NCI-H446 (cell line): ENCODE measurements around the gene AK6.
A peak's percentile ranks its signal among the peaks of the same experiment; 100 is the strongest.
"Not testable (repeated sequence)": the region's sequence is repeated elsewhere in the genome, so short reads cannot be mapped to it uniquely, and the experiment has no call there.

Experiments
- DNase-seq, 2 experiments: peaks; one replicate each; lab custom pipeline; 2025; lab: John Stamatoyannopoulos, UW

The AK6 gene

DNA sequence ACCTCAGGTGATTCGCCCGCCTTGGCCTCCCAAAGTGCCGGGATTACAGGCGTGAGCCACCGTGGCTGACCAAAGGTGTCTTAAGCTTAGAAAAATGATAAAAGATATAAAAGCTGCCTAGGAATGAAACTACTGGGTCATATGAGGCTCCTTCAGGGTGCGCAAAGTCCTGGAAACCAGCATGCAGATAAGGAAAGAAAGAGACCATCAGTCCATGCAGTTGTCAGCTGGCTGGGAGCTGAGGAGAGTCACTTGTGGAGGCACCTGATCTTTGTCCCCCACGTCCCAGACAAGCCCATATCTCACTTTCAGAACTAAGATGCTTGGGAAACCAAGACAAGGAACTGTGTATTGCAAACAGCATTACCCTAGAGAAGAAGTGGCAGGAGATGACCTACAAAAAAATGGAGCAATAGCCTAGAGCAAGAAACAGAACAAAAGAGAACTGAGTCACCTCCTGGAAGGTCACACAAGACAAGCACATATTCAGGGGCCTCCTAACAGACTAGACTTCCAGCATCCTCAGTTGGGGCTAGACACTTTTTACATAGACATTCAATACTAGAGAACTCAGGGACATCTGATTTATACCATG is 33.9 kb downstream of the AK6 start:
- DNase-seq = no peak

DNA sequence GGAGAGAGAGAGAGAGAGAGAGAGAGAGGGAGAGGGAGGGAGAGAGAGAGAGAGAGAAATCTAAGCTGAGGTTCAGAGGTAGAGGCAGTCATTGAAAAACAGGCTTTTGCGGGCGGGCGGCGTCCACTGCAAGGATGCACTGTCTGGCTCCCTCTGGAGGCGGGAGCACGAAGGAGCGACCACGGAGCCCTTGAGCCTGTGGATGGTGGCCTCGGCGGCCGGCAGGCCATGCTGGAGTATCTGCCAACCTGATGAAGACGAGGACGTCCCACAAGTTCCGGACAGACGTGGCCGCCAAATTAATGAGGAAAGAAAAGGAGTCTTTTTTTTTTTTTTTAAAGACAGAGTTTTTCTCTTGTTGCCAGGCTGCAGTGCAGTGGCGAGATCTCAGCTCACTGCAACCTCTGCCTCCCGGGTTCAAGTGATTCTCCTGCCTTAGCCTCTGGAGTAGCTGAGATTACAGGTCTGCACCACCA is 34.5 kb downstream of the AK6 start:
- DNase-seq = peak; percentile 15 to 69

DNA sequence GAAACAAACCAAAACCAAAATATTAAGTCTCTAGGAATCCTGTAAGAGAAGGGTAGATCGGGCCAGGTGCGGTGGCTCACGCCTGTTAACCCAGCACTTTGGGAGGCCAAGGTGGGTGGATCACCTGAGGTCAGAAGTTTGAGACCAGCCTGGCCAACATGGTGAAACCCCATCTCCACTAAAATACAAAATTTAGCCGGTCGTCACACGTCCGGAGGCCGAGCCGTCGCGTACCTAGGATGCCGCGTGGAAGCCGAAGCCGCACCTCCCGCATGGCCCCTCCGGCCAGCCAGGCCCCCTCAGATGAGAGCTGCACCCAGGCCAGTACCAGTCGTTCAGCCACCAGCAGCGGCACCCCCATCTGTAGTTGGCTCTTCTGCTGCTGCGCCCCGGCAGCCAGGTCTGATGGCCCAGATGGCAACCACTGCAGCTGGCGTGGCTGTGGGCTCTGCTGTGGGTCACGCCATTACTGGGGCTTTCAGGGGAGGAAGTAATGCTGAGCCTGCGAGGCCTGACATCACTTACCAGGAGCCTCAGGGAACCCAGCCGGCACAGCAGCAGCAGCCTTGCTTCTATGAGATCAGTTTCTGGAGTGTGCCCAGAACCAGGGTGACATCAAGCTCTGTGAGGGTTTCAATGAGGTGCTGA is 35.5 kb downstream of the AK6 start:
- not testable (repeated sequence) for DNase-seq

DNA sequence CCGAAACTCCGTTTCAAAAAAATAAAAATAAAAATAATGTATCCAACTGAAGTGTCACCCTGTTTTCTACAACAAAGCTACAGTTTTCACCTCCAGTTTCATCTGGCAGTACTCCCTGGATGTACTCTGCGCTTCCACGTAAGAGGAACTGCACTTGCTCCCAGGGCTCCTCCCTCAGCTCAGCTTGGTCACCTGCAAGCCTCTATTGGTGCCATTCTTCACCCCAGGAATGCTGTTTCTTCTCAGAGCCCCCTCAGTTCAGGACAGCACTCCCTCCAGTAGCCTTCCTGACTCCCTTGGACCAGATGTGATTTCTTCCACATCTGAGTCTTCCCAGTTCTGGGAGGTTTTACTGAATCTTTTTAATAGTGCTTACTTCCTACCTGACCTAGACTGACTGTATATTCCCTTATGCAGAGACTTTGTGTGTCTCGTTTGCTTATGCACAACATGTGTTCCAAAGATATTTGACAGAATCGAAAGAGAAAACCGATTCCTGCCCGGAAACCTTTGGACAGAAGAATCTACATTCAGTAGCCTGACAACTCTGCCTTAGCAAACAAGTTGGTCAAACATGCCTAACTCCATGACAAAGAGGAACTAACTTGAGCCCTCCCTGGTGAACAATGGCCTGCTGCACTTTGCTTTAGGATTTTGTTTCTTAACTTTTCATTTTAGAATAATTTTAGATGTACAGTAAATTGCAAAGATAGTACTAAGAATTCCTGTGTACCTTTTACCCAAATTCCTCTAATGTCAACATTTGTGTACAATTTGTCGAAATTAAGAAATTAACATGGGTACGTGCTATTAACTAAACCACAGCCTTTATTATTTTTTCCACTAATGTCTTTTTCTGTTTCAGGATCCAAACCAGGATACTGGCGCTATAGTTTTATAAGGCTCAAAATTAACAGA is 37.5 kb downstream of the AK6 start:
- no peak for DNase-seq

DNA sequence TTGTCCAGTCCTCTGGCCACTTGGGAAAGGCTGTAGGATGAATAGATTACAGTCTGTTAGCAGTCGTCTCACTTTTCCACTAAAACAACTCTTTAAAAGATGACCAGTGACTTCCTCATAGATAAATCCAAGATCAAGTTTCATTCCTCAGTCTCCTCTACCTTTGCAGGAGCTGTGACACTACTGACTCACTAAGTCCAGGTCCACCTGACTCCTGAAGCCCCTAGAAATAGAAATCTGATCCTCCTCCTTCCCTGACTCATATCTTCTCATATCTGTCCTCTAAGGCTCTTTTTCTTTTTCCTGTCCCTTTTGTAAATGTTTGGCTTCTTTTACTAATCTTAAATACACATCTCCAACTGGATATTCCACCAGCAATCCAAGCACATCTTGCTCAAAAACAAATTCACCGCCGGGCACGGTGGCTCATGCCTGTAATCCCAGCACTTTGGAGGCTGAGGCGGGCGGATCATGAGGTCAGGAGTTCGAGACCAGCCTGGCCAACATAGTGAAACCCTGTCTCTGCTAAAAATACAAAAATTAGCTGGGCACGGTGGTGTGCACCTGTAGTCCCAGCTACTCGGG is 39.3 kb downstream of the AK6 start:
- DNase-seq = no peak

DNA sequence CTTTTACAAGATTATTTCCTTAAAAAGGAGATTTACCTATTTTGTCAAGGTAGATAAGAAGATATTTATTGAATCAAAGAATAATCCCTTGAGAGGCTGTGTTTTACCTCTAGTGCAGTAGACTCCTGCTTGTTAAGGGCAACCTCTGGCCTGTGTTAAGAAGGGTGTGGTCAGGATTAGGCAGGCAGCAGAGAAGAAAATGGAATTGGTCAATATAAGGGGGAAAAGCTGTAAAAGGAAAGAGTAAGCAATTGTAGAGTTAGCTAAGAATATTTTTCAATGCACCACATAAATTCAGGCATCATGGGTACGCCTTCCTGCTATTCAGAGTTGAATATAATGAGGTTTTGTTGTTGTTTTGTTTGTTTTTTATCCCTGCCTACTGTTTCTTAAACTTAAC is 43.0 kb downstream of the AK6 start:
- DNase-seq = no peak

DNA sequence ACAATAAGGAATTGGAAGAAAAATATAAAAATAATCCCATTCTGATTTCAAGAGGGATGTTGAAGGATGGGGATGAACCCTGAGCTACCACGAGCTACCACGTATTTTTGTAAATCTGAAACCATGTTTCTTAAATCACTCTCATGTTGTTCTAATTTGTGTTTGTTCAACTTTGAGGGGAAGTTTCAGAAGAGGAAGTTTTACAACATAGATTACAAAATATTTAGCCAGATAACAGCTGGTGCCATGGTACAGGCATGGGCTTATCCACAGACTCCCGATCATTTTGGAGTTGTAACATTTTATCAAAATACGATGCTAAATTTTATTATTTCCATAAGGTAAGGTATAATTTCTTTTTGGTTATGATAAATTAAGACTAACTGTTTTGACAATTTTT is 51.9 kb downstream of the AK6 start:
- DNase-seq = no peak

DNA sequence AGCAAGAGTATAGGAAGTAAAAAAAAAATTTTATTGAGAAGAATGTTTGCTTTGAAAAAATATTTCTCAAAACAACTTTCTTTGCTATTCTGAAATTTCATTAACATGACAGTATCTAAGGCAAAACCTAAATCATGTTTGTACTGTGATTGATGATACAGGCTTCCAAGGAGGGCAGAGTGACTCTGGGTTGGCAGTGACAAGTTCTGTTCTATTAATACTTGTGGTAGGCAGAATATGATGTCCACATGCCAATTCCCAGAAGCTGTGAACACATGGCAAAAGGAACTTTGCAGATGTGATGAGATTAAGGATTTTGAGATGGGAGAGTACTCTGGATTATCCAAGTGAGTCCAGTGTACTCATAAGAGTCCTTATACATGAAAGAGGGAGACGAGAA is 53.3 kb downstream of the AK6 start:
- no peak for DNase-seq

DNA sequence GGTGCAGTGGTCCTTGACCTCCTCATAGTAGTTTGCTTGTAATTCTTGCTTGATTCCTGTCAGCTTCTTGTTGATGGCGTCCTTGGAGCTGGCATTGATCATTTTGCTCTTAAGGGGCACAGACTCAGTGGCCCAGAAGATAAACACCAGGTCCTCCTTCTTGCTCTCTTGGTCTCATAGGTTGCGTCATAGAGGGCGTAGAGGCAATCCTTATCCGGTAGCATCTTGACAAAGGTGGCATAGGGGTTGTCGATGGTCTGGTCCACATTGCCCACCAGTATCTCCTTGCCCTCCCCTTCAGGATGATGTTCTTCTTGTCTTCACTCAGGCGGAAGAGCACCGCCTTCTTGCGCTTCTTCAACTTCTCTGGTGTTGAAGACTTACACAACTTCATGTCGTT is 55.9 kb downstream of the AK6 start:
- no peak for DNase-seq

DNA sequence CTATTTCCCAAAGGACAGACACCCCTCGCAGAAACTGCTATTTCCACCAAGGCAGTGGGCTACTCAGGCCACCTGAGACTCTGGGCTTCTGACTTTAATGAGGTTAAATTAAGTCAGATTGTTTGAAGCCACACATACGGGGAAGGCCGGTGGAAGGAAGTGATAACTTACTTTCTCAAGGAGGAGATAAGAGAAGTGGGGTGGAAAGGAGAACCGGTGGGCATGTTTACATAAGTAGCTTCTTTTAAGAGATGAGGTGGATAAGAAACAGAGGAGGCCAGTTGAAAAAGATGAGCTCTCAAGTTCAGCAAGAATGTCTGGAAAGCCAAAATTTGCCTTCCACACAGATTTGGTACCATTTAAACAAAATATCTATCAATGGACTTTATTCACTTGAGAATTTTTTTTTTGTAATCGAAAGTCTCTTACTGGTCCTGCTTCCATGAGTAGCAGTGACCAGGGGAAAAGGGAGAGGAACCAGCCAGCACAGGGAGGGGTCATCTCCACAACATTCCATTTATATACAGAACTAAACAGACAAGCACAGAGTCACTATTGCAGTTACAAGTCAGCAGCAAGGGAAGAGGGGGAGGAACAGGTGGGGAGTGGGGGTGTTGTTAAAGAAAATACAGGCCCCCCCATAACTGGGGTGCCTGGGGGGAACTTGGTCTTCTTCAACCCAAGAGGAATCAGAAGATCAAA is 56.7 kb downstream of the AK6 start:
- no peak for DNase-seq

DNA sequence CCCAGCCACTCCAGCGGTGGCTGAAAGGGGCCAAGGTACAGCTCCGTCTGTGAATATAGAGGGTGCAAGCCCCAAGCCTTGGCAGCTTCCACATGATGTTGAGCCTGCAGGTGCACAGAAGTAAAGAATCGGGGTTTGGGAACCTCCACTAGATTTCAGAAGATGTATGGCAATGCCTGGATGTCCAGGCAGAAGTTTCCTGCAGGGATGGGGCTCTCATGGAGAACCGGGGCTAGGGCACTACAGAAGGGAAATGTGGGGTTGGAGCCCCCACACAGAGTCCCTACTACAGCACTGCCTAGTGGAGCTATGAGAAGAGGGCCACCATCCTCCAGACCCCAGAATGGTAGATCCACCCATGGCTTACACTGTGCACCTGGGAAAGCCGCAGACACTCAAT is 59.9 kb downstream of the AK6 start:
- no peak for DNase-seq

DNA sequence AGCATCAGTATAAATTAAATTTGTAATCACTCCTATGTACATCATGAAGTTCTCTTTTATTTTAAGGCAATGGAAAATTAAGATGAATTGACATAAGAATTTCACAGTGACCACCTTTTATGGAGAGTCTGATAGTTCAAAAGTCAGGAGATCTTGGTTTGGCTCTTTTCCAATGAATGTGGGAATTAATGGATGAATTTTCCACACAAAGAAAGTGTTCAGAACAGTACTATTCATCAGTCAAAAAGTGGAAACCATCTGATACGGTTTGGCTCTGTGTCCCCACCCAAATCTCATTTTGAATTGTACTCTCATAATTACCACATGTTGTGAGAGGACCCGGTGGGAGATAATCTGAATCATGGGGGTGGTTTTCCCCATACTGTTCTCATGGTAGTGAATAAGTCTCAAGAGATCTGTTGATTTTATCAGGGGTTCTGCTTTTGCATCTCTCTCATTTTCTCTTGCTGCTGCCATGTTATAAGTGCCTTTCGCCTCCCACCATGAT is 61.2 kb downstream of the AK6 start:
- no peak for DNase-seq

DNA sequence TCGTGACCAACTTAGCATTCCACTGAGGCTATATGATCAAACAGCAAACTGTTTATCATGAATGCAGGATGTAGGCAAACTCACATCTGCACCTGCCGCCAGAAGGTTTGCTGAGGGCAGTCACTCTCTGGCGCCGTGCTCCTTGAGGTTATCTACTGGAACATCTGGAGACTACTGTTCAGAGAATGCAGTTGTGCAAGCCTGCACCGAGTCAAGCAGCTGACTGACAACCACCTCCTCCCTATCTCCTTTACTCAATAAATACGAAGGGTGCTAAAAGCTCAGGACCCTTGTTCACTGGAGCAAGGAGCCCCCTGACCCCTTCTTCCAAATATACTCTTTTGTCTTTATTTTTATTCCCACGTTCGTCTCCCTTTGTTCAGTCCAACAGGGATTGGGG is 63.8 kb downstream of the AK6 start:
- no peak for DNase-seq
